HG02981 (cell line): Measurements from ENCODE around the gene CARD10.

Experiments used
- ATAC-seq: cut with Tn5 transposase; IDR thresholded peaks from one replicate; pipeline ENCODE4 v1.9.1; 2021; ENCODE audit warnings: mild to moderate bottlenecking, moderate library complexity; ENCODE audit not compliant: unreplicated experiment

CARD10 gene

DNA sequence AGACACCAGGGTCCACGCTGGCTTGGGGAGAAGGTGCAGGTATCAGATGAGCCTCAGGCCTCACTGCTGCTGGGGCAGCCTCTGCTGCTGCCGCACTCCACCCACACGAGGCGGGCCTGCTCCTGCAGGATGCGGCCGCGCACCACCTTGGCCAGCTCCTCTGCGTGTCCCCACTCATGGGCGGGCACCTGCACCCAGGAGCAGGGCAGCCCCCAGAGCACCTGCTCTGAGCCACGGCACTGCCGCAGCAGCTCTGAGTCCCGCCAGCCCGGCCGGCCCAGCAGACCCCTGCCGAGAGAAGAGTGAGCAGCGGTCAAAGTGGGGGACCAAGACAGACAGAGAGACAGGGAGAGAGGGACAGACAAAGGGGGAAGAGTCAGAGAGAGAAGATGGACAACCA, 28.1 kb downstream of the CARD10 start:
- no peak for ATAC-seq

- no peak for ATAC-seq
These were observed 29.2 kb downstream of the CARD10 start for GRCh38 chr22:37489983-37490382.

GRCh38 chr22:37488337-37489135, 30.7 kb downstream of the CARD10 start:
- no peak for ATAC-seq

DNA sequence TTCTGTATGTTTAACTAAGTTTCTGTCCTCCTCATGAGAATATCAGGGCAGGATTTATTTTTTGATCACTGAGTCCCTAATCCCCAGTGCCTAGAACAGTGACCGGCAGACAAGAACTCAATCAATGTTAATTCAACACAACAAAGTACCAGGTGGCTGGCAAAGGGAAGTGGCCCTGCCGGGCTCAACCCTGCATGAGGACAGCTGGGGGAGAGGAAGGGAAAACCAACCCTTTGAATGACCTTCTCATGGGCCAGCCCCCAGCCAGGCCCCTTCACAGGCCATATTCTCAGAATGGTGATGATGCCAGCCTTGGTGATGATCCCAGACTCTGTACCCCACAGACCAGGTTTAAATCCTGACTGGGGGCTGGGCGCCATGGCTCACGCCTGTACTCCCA, 31.6 kb downstream of the CARD10 start:
- ATAC-seq, result no peak

GRCh38 chr22:37487129-37487528, 32.1 kb downstream of the CARD10 start:
- ATAC-seq, result no peak

GRCh38 chr22:37486224-37486845, 32.9 kb downstream of the CARD10 start, which contains the start of gene MFNG:
MFNG (minus strand) TSS chr22:37486384; CDS start chr22:37486177, 207 bp downstream.
- ATAC-seq, result peak; percentile 49

DNA sequence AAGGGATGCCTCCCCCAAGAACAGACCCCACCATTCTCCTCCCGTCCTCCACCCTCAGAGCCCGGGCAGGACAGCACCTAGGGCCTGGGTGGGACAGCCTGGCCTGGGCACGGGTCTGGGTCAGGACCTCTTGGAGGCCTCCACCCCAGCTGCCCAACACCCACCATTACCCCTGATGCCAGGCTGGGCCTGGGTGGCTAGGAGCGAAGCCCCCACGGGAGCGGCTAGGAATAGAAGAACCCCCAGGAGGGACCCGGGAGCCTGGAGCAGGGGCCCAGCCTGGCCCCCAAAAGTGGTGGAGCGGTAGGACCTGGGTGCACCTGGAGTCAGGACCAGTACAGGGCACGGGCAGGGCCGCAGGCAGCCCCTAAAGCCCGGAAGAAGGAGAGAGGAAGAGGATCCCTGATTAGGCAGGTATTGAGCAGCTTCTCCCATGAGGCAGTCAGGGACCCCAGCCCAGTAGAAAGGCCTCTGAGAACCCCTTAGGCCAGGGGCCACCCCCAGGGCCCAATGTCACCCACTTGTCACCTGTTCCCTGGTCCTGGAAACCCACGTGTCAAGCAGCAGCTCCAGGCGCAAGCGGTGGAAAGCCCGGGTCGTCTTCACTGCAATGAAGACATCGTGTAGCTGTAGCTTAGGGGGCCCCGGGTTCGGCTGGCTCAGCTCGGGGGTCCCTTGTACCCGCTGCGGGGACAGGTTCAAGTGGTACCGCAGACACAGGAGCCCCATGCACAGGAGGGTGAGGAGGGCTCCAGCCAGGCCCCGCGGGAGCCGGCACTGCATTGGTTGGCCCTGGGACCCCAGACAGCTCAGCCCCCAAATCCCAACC, 33.6 kb downstream of the CARD10 start:
- ATAC-seq, result peak; percentile 8

GRCh38 chr22:37484480-37485394, 34.5 kb downstream of the CARD10 start:
- ATAC-seq, result no peak

DNA sequence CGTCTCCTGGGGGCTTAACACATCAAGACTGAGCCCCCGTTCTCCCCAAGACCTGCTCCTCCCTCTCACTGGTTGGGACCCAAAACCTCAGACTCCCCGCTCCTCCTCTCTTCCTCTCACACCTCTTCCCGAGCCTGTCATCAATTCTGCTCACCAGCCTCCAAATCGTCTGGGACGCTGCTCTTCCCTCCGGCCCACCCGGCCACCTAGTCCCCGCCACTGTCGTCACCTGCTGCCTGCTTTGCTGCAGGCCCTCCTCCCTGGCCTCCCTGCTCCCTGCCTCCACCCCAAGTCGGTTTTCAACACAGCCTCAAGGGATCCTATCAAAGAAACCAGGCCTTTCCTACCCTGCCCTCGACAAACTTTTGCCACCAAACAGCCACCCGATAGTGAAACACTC, 36.2 kb downstream of the CARD10 start:
- ATAC-seq, result no peak

GRCh38 chr22:37482244-37482643, 37.0 kb downstream of the CARD10 start:
- ATAC-seq, result no peak

DNA sequence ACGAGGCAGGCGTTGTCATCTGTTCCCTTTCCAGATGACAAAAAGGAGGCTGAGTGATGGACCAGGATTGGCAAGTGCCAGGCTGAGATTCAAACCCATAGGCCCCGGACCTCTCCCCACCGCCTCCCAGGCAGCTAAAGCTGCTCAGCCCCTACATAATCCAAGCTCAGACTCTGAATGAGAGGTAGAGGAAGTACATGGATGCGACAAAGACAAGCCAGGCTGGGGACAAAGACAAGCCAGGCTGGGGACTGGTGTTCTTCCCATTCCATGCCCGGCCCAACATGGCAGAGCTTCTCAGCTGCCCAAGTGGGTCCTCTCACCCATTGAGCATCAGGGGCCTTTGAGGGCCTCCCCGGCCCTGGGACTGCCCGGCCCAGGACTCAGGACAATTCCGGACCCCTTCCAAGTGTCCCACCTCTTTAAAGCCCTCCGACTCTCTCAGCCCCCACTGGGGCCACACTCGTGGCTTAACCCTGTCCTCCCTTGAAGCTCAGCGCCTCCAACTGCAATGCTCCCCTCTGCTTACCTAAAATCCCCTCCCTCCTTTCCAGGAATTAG, 37.8 kb downstream of the CARD10 start:
- no peak for ATAC-seq

GRCh38 chr22:37480387-37481346, 38.5 kb downstream of the CARD10 start:
- no peak for ATAC-seq

DNA sequence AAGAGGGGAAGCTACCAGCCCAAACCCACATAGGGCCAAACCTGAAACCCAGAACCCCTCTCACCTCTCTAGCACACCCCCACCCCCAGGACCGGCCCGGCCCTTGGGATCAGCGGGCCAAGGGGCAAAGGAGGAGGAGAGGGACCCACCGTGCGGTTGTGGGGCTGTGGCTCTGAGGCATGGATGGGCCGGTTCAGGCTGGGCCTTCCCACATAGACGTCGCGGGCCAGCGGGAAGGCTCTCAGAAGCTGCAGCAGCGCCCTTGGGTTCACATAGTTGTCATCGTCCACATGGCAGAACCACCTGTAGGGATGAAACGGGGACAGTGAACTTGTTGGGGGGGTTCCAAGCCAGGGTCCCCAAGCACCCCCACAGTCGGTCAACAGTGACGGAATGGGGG, 40.0 kb downstream of the CARD10 start:
- ATAC-seq, result no peak

DNA sequence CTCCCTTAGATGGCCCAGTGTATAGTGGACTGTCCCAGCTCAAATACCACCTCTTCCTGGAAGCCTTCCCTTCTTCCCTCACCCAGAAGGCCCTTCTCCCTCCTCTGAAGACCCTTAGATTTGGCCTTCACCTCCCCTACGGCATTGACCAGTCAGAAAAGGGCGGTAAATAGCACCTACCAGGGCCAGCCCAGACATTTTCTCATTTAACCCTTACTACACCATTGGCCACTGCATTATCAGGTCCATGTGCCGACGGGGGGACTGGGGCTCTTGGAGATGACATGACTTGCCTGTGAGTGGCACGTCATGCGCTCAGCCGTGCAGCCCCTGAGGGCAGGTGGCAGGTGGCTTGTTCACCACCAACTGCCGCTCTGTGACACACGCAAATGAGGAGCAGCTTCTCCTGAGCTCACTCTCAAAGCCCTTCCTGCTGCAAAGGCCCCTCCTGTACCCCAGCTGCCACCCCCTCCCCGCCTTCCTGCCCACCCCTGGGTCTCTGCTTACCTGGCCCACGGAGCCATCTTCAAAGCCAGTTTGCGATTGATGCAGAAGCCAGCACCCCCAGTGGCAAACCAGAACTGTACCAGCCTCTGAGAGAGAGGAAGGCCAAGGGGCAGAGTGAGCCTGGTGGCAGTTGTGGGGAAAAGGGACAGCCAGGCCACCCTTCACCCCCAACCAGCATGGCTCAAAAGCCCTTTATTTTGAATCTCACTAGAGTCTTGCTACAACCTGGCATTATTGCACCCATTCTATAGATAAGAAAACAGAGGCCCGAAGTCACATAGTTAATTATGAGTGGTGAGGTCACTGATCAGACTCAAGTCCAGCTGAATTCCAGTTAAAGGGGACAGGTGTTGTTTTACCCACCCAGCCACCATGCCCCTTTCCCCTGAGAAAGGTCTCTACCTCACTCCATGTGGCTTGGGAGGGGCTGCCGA, 42.6 kb downstream of the CARD10 start:
- no peak for ATAC-seq

DNA sequence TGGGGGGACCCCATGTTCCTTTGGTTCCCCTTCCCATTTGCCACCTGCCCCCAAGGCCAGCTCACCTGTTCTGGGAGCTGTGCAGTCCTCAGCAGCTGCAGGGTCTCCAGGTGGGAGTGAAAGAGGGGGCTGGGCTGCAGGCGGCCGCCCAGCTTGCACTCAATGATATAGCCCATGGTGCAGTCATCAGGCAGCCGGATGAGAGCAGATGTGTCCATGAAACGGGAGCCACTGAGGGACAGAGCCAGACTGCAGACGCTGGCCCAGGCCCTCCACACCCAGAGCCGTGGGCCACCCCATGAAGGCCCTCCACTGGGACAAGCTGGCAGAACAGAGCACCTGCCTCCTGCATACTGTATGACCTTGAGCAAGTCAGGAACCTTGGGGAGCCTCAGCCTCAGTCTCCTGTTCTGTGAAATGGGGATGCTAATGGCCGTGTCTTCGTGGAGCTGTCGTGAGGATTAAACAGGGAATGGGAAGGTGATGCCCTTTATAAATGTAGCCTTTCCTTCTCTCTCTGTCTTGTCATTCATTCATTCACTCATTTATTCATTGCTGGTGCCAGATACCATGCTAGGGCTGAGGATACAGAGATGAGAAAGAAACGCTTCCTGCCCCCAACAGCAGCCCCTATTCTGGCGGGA, 44.6 kb downstream of the CARD10 start:
- no peak for ATAC-seq

GRCh38 chr22:37473437-37473946, 45.7 kb downstream of the CARD10 start:
- ATAC-seq, result no peak

DNA sequence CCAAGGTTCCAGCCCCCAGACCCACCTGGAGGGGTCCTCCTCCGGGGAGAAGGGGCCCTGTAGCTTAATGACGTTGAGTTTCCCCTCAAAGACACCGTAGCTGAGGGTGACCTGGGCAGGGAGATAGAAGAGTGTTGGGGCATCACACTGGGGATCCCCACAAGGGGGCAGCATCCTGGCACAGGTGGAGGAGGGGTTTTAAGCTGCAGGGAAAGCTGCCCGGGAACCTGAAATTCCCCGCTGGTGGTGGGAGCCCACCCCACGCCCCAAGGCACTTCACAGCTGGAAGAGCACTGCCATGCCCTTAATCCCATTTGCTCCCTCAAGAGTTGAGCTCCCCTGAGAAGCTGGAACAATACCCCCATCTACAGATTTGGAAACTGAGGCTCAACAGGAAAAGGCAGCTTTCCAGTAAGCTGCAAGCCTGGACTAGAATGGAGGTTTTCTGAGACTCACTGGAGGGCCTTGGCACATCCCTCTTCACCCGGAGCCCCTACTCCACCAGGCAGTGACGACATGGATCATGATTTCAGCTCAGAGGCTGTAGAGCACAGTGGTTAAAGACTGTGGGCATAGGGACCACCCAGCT, 46.7 kb downstream of the CARD10 start:
- no peak for ATAC-seq
